Endothelial cell (in vitro differentiated cells): ENCODE data around the gene BMP7. TPM values are rescaled to one million over a fixed set of nuclear protein-coding genes. Genes with fewer than 3 reads are reported as not detected.

Experiments
- DNase-seq: peaks from one replicate; pipeline ENCODE4 v3.0.0; 2021; ENCODE audit warnings: low spot score
- H3K27ac Mint-ChIP-seq: one replicate; pipeline ENCODE4 v1.8.0; 2021; ENCODE audit warnings: mixed read lengths, inconsistent platforms; ENCODE audit not compliant: unreplicated experiment
- H3K27me3 Mint-ChIP-seq: one replicate; pipeline ENCODE4 v1.8.0; 2021; ENCODE audit warnings: mild to moderate bottlenecking, moderate library complexity, mixed read lengths, inconsistent platforms; ENCODE audit not compliant: unreplicated experiment
- H3K36me3 Mint-ChIP-seq: one replicate; pipeline ENCODE4 v1.8.0; 2021; ENCODE audit warnings: mild to moderate bottlenecking, low read depth, mixed read lengths, inconsistent platforms; ENCODE audit not compliant: unreplicated experiment
- H3K4me1 Mint-ChIP-seq: one replicate; pipeline ENCODE4 v1.8.0; 2021; ENCODE audit warnings: mild to moderate bottlenecking, mixed read lengths, inconsistent platforms; ENCODE audit not compliant: unreplicated experiment
- H3K4me3 Mint-ChIP-seq: one replicate; pipeline ENCODE4 v1.8.0; 2021; ENCODE audit warnings: mild to moderate bottlenecking, mixed read lengths, inconsistent platforms; ENCODE audit not compliant: unreplicated experiment
- H3K9me3 Mint-ChIP-seq: one replicate; pipeline ENCODE4 v1.8.0; 2021; ENCODE audit warnings: mixed read lengths, inconsistent platforms; ENCODE audit not compliant: unreplicated experiment
- total RNA-seq: library from RNA; stranded (reverse); fragmentation: NEBNext Ultra II Directional; extraction: Animal tissue kit (Norgen Biotek cat#: 25700); gene quantifications from one replicate; pipeline ENCODE4 v1.2.1, GENCODE V29; 2021; ENCODE audit not compliant: unreplicated experiment
- TF ChIP-seq, protein P1 (sequence below): fragments of 200-600 bp; sonication (generic); IDR thresholded peaks from one replicate; pipeline ENCODE4 v1.5.0; 2021; ENCODE audit warnings: antibody characterized with exemption; ENCODE audit not compliant: unreplicated experiment

The BMP7 gene
- total RNA-seq, 1 donor from 2014 or later = 0.38 TPM

DNA sequence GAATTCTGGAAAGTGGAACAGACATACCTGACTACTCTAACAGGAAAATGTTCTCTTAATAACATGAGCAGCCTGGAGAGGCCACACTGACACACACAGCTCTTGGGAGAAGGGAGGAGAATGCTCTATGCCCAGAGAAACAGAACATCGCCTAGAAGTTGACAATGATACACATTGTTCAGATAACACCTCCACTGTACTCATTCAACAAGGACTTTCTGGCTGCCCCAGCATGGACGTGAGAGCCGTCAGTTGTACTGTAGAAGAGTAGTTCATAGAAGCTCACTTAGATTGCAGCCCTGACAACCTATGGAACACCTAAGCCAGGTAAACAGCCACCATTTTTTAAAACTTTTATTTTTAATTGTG is 28.9 kb downstream of the BMP7 start:
- Mint-ChIP-seq H3K4me3 (no peak overlapping the region), H3K27ac (no peak overlapping the region), H3K36me3 (no peaks in the 10 kb centered on the region), H3K27me3 (peaks cover 7% of the 10 kb centered on the region), H3K9me3 (peaks cover 5% of the 10 kb centered on the region), H3K4me1 (no peaks in the 10 kb centered on the region)
- TF ChIP-seq, protein P1, sequence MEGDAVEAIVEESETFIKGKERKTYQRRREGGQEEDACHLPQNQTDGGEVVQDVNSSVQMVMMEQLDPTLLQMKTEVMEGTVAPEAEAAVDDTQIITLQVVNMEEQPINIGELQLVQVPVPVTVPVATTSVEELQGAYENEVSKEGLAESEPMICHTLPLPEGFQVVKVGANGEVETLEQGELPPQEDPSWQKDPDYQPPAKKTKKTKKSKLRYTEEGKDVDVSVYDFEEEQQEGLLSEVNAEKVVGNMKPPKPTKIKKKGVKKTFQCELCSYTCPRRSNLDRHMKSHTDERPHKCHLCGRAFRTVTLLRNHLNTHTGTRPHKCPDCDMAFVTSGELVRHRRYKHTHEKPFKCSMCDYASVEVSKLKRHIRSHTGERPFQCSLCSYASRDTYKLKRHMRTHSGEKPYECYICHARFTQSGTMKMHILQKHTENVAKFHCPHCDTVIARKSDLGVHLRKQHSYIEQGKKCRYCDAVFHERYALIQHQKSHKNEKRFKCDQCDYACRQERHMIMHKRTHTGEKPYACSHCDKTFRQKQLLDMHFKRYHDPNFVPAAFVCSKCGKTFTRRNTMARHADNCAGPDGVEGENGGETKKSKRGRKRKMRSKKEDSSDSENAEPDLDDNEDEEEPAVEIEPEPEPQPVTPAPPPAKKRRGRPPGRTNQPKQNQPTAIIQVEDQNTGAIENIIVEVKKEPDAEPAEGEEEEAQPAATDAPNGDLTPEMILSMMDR = no peak
- DNase-seq = no peak

DNA sequence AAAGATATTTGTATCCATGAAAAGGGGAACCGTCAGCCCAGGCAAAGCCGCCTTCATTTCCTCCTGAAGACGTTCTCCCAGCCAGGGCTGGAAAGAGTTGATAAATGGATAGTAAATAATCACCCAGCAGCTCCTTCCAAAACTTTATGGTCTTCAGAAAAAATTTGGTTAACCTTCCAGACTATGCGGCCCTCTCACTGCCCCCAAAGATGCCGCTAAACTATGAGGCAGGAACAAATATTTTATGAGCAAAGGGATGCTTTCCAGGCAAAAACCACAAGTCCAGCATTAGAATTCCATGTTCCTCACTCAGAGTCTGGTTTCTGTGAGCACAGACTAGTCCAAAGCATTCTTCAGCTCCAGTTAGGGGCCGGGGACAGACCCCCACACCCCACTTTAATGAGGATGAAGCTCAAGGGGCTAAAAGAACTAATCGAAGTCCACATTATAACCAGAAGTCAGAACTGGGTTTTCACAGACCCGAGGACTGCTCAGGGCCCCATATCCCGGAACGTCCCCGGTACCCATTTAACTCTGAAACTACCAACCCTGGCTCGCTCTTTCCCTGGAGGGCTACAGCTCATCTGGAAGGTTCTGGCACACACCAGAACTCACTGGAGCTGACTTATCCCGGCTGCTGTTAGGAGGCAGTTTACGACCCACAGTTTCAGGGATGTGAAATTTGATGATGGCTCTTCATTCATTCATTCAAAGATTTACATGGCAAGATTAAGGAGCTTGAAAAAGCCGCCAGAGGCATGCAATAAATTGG is 29.4 kb downstream of the BMP7 start:
- DNase-seq = no peak
- Mint-ChIP-seq H3K4me3 (no peak overlapping the region), H3K36me3 (no peaks in the 10 kb centered on the region), H3K9me3 (peaks cover 5% of the 10 kb centered on the region), H3K27ac (no peak overlapping the region), H3K27me3 (peaks cover 7% of the 10 kb centered on the region), H3K4me1 (no peaks in the 10 kb centered on the region)
- TF ChIP-seq, protein P1 = no peak

DNA sequence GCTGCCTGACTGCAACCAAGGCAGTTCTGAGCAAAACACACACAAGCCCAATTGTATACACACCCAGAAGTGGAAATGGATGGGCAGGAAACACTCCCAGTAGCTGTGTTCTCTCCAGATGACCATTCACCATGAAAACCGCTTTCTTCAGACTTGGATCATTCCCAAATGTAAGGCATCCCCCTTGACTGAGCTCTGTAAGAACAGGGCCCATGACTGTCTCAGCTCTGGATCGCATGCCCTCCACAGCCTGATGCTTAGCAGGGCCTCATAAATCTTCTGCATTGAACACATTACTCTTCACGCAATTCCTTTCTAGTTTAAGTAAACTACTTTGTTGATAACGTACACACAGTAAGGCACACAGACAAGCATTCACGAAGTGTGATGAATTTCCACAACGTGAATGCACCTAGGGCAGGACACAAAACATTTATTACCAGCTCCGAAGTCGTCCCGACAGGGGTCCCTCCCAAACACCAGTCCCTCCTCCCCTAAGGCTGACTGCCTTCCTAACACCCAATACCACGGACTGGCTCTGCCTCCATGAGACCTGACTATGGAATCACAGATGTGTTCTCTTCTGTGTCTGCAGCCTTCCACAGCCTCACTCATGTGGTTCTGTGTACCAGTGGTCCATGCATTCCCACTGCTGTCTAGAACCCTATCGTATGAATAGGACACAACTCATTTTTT is 31.7 kb downstream of the BMP7 start:
- Mint-ChIP-seq H3K4me1 (peaks cover under 1% of the 10 kb centered on the region), H3K9me3 (no peaks in the 10 kb centered on the region), H3K27ac (no peak overlapping the region), H3K36me3 (no peaks in the 10 kb centered on the region), H3K27me3 (peaks cover 7% of the 10 kb centered on the region), H3K4me3 (no peak overlapping the region)
- no peak for DNase-seq
- TF ChIP-seq, protein P1 = no peak

DNA sequence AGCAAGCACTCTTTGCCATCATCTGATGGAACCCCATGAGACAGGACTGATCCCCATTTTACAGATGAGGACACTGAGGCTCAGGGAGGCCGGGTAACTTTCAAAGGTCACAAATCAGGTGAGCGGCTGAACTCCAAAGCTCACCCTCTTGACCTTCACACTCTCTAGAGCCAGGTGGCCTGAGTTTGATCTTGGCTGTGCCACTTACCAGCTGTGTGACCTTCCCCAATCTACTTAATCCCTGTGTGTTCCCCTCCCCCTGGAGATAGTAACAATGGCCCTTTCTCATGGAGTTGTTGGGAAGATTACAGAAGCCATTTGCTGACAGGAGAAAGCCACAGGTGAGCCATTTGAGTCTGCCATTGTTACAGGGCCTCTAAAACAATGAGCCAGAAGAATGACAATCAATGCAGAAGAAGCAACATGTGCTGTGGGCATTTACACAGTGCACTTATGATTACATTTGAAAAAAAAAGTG is 34.5 kb downstream of the BMP7 start:
- no peak overlapping the region for H3K4me3 Mint-ChIP-seq
- H3K9me3 Mint-ChIP-seq = no peaks in the 10 kb centered on the region
- TF ChIP-seq, protein P1 = no peak
- no peak for DNase-seq
- H3K27ac Mint-ChIP-seq = no peak overlapping the region
- H3K4me1 Mint-ChIP-seq = peaks cover 5% of the 10 kb centered on the region
- H3K36me3 Mint-ChIP-seq = no peaks in the 10 kb centered on the region
- peaks cover 7% of the 10 kb centered on the region for H3K27me3 Mint-ChIP-seq

DNA sequence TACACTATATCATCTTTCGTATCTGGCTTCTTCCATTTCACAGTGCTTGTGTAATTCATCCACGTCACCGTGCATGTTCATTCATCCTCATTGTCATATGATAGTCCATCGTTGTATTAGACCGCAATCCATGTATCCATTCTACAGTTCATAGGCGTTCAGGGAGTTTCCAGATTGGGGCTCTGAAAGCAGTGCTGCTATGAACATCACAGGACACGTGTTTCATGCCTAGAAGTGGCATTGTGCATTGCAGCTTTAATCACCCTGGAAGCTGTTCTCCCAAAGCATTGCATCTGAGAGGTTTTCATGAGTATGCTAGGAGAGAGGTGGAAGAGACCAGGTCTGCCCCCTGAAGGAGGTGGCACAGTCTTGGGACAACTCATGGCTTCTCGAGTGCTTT is 35.3 kb downstream of the BMP7 start:
- no peaks in the 10 kb centered on the region for H3K36me3 Mint-ChIP-seq
- no peak for DNase-seq
- peaks cover 5% of the 10 kb centered on the region for H3K4me1 Mint-ChIP-seq
- no peak overlapping the region for H3K4me3 Mint-ChIP-seq
- H3K9me3 Mint-ChIP-seq = no peaks in the 10 kb centered on the region
- H3K27ac Mint-ChIP-seq = no peak overlapping the region
- TF ChIP-seq, protein P1 = no peak
- peaks cover 7% of the 10 kb centered on the region for H3K27me3 Mint-ChIP-seq
